Gastrocnemius medialis (tissue), 4 donors: ENCODE data around the gene E2F1. TPM values are rescaled to one million over a fixed set of nuclear protein-coding genes. Genes with fewer than 3 reads are reported as not detected.

Experiments
- ATAC-seq, 2 donors: fragments of 150-250 bp; one replicate each; pipeline ENCODE4 v1.9.1; 2016
- DNase-seq, 2 donors: peaks; one replicate each; pipeline ENCODE4 v3.0.0-alpha.2; 2019
- H3K27ac ChIP-seq, 4 donors: fragments of 200-600 bp; sonication (generic); 1 replicate in 1 of 4; 2 replicates in 3 of 4; pipeline ENCODE4 v1.5.1; 2016 to 2018; ENCODE audit warnings: mild to moderate bottlenecking in 2 of 4, moderate library complexity in 1 of 4
- H3K27me3 ChIP-seq, 3 donors: fragments of 200-600 bp; sonication (generic) in 2 of 3; 1 replicate in 1 of 3; 2 replicates in 2 of 3; pipeline versions ENCODE4 v1.5.1 to v1.6.0; 2016 to 2019; ENCODE audit warnings: mild to moderate bottlenecking in 1 of 3, moderate library complexity in 1 of 3
- H3K36me3 ChIP-seq, 2 donors: fragments of 200-600 bp; sonication (generic) in 1 of 2; one replicate each; pipeline ENCODE4 v1.5.1; 2017 to 2018
- H3K4me1 ChIP-seq, 2 donors: fragments of 200-600 bp; sonication (generic) in 1 of 2; one replicate each; pipeline ENCODE4 v1.5.1; 2016 to 2017; ENCODE audit warnings: mild to moderate bottlenecking in 2 of 2
- H3K4me3 ChIP-seq, 4 donors: fragments of 200-600 bp; sonication (generic) in 3 of 4; 1 replicate in 1 of 4; 2 replicates in 3 of 4; pipeline ENCODE4 v1.5.1; 2016 to 2019; ENCODE audit warnings: mild to moderate bottlenecking in 2 of 4
- H3K9me3 ChIP-seq, 3 donors: fragments of 200-600 bp; sonication (generic) in 2 of 3; 1 replicate in 1 of 3; 2 replicates in 2 of 3; pipeline ENCODE4 v1.5.1; 2016 to 2019
- POLR2A ChIP-seq, 2 donors: fragments of 450-650 bp; IDR thresholded peaks; one replicate each; pipeline ENCODE4 v1.6.1; 2017; ENCODE audit warnings: antibody characterized with exemption in 2 of 2, mild to moderate bottlenecking in 2 of 2, moderate library complexity in 2 of 2
- in situ Hi-C, 4 donors: fragments of 200-750 bp; cut with MboI; loops; one replicate each; pipeline versions ENCODE4 v1.15.0 to v1.8.0; 2017; ENCODE audit warnings: low sequenced_read_pairs in 4 of 4
- intact Hi-C: fragments of 100-400 bp; cut with DNase I; formaldehyde crosslinking; loops from one replicate; pipeline ENCODE4 v1.15.1; 2023; ENCODE audit warnings: low total_unique reads
- total RNA-seq, 4 donors: library from RNA; depleted of rRNA; stranded (reverse); fragments of >200 nt; gene quantifications; one replicate each; pipeline versions ENCODE4 v1.1.0 to v1.2.3, GENCODE V29; 2016
- TF ChIP-seq, protein P1 (sequence below), 5 experiments: fragments of 450-650 bp in 3 of 5; fragments of 200-600 bp in 2 of 5; sonication (generic) in 2 of 5; IDR thresholded peaks in 4 of 5; conservative IDR thresholded peaks in 1 of 5; 1 replicate in 4 of 5; 2 replicates in 1 of 5; pipeline ENCODE4 v1.5.1; 2016 to 2019; ENCODE audit warnings: antibody characterized with exemption in 5 of 5, mild to moderate bottlenecking in 3 of 5, moderate library complexity in 3 of 5

Gene E2F1
- total RNA-seq, 4 donors from 2014 or later: 1.00 to 2.0 (median 1.4) TPM; not detected in 1

DNA sequence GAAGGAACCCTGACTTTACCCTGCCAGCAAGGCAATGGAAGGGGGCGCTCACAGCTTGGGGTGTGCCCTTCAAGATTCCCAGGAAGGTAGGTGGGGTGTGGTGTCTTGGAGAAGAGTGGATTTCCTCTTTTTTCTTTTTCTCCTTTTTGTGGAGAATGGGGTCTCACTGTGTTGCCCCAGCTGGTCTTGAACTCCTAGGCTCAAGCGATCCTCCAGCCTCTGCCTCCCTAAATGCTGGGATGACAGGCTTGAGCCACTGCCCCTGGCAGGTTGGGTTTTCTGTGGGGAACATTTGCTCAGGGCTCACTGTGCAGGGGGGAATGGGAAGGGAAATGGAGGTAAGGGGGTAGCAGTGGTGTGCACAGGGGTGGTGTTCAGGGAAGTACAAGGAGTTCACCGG, 41.6 kb upstream of the E2F1 start:
- DNase-seq (no peak), ATAC-seq (no peak)
- TF ChIP-seq, protein P1, sequence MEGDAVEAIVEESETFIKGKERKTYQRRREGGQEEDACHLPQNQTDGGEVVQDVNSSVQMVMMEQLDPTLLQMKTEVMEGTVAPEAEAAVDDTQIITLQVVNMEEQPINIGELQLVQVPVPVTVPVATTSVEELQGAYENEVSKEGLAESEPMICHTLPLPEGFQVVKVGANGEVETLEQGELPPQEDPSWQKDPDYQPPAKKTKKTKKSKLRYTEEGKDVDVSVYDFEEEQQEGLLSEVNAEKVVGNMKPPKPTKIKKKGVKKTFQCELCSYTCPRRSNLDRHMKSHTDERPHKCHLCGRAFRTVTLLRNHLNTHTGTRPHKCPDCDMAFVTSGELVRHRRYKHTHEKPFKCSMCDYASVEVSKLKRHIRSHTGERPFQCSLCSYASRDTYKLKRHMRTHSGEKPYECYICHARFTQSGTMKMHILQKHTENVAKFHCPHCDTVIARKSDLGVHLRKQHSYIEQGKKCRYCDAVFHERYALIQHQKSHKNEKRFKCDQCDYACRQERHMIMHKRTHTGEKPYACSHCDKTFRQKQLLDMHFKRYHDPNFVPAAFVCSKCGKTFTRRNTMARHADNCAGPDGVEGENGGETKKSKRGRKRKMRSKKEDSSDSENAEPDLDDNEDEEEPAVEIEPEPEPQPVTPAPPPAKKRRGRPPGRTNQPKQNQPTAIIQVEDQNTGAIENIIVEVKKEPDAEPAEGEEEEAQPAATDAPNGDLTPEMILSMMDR (IDR thresholded peaks at IDR 0.05 in 4 of 5, conservative IDR thresholded peaks at IDR 0.05 in 1 of 5): no peak
- no peak for TF ChIP-seq POLR2A (IDR thresholded peaks at IDR 0.05)
- no peak overlapping the region for H3K27ac ChIP-seq
- H3K4me1 ChIP-seq: peaks cover 3 to 10% of the 10 kb centered on the region in 2 donors
- no peaks in the 10 kb centered on the region for H3K36me3 ChIP-seq
- no peaks in the 10 kb centered on the region for H3K9me3 ChIP-seq
- no peak overlapping the region for H3K4me3 ChIP-seq
- intact Hi-C loops (no loop called here), in situ Hi-C loops (no loop called here)
- H3K27me3 ChIP-seq: no peaks in the 10 kb centered on the region

DNA sequence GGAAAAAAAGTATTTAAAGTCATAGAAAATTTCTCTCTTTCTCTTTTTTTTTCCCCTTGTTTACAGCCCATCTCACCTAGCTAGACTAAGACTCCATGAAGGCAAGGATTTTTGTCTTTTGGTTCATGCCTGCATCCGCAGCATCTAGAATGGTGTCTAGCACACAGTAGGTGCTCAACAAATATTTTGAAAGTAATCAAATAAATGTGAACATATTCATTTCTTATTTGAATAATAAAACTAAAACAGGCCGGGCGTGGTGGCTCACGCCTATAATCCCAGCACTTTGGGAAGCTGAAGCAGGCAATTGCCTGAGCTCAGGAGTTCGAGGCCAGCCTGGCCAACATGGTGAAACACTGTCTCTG, 40.9 kb upstream of the E2F1 start:
- DNase-seq (no peak), ATAC-seq (no peak)
- no peak overlapping the region for H3K27ac ChIP-seq
- H3K9me3 ChIP-seq: no peaks in the 10 kb centered on the region
- no peaks in the 10 kb centered on the region for H3K36me3 ChIP-seq
- no peak for TF ChIP-seq POLR2A (IDR thresholded peaks at IDR 0.05)
- TF ChIP-seq, protein P1 (IDR thresholded peaks at IDR 0.05 in 4 of 5, conservative IDR thresholded peaks at IDR 0.05 in 1 of 5): no peak
- in situ Hi-C loops: no loop called here
- intact Hi-C loops: no loop called here
- H3K4me3 ChIP-seq: no peak overlapping the region
- no peaks in the 10 kb centered on the region for H3K27me3 ChIP-seq
- H3K4me1 ChIP-seq: peaks cover 0 to 6% of the 10 kb centered on the region in 2 donors

DNA sequence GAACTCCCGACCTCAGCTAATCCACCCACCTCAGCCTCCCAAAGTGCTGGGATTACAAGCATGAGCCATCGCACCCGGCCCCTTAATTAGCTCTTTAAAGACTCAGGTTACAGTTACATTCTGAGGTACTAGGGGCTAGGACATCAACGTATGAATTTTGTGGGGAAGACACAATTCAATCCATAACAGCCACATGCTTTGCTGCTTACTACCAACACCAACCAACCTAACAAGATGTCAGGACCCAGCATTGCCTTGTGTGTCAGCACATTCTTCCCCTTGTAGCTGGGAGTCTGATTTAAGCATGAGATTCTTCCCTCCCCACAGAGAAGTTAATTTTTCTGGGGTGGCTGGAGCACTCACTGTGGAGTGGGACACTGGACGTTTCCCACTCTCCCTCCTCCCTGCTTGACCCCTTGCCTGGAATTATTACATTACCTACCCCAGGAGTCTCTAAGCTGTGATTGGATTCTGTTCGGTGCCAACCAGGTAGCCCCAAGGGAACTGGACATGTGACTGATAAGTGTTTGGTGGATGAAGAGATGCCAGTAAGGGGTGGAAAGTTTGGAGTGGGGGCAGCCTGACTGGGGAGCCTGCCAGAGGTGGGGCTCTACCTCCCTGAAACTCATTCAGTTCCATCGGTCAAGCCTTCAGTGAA, 39.6 kb upstream of the E2F1 start:
- H3K4me3 ChIP-seq: no peak overlapping the region
- H3K27ac ChIP-seq: no peak overlapping the region
- no peaks in the 10 kb centered on the region for H3K27me3 ChIP-seq
- no peaks in the 10 kb centered on the region for H3K9me3 ChIP-seq
- intact Hi-C loops (no loop called here), in situ Hi-C loops (no loop called here)
- H3K36me3 ChIP-seq: no peaks in the 10 kb centered on the region
- no peak for ATAC-seq
- no peaks in the 10 kb centered on the region for H3K4me1 ChIP-seq
- no peak for TF ChIP-seq POLR2A (IDR thresholded peaks at IDR 0.05)
- TF ChIP-seq, protein P1 (IDR thresholded peaks at IDR 0.05 in 4 of 5, conservative IDR thresholded peaks at IDR 0.05 in 1 of 5): no peak
- DNase-seq: no peak

DNA sequence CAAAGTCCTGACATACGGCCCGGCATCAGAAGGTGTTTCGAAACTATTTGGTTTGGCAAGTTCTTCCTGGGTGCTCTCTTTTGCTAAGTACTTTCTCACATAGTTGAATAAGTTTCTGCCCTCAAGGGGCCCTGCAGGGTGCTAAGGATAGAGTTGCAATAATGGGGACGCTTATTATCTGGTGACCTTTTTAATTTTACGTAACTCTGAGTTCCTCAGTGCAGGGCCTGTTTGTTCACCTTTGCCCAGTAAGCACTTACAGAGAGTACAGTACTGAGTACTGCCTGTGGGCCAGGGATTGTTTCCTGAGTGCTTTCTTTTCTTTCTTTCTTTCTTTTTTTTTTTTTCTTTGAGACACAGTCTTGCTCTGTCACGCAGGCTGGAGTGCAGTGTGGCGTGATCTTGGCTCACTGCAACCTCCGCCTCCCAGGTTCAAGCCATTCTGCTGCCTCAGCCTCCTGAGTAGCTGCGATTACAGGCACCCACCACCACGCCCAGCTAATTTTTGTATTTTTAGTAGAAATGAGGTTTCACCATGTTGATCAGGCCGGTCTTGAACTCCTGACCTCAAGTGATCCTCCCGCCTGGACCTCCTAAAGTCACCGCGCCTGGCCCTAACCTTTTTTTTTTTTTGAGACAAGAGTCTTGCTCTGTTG, 38.4 kb upstream of the E2F1 start:
- no peaks in the 10 kb centered on the region for H3K36me3 ChIP-seq
- no peaks in the 10 kb centered on the region for H3K9me3 ChIP-seq
- in situ Hi-C loops: no loop called here
- no peaks in the 10 kb centered on the region for H3K27me3 ChIP-seq
- TF ChIP-seq, protein P1 (IDR thresholded peaks at IDR 0.05 in 4 of 5, conservative IDR thresholded peaks at IDR 0.05 in 1 of 5): no peak
- TF ChIP-seq POLR2A (IDR thresholded peaks at IDR 0.05): no peak
- H3K4me3 ChIP-seq: no peak overlapping the region
- intact Hi-C loops: no loop called here
- DNase-seq (no peak), ATAC-seq (no peak)
- peaks cover 1 to 4% of the 10 kb centered on the region in 2 donors for H3K4me1 ChIP-seq
- no peak overlapping the region for H3K27ac ChIP-seq
